Astrocyte of the spinal cord (primary cell): Measurements from ENCODE around the gene IGSF3.

ENCODE experiments used
- DNase-seq: peaks from one replicate; pipeline ENCODE4 v3.0.0; 2011; ENCODE audit warnings: low read depth, low spot score
- H3K4me3 ChIP-seq: 2 replicates; pipeline ENCODE4 v1.5.1; 2011; ENCODE audit warnings: low read depth, mild to moderate bottlenecking, low read length, moderate library complexity
- CTCF ChIP-seq: IDR thresholded peaks from 2 replicates; pipeline ENCODE4 v1.5.1; 2012; ENCODE audit warnings: low read depth, mild to moderate bottlenecking, low read length, inconsistent platforms
- in situ Hi-C: cut with HindIII; loops from 2 replicates; pipeline ENCODE4 v1.10.0; 2017; ENCODE audit warnings: low sequenced_read_pairs

The IGSF3 gene

GRCh38 chr1:116537898-116538297, 129.6 kb downstream of the IGSF3 start:
- no peak for TF ChIP-seq CTCF
- no peak overlapping the region for H3K4me3 ChIP-seq
- in situ Hi-C loops, result no loop called here
- no peak for DNase-seq

- no peak for DNase-seq
- in situ Hi-C loops, result no loop called here
- no peak overlapping the region for H3K4me3 ChIP-seq
These were observed 130.3 kb downstream of the IGSF3 start for GRCh38 chr1:116537040-116537831.

GRCh38 chr1:116534014-116534739, 133.4 kb downstream of the IGSF3 start:
- DNase-seq, result no peak
- H3K4me3 ChIP-seq, result no peak overlapping the region
- in situ Hi-C loops, result no loop called here
- no peak for TF ChIP-seq CTCF

More at GRCh38 chr1:116537040-116537831, 130.3 kb downstream of the IGSF3 start:
- no peak for TF ChIP-seq CTCF

GRCh38 chr1:116533429-116533820, 134.1 kb downstream of the IGSF3 start:
- no peak overlapping the region for H3K4me3 ChIP-seq
- in situ Hi-C loops, result no loop called here
- no peak for DNase-seq
- TF ChIP-seq CTCF, result no peak

- DNase-seq, result no peak
- H3K4me3 ChIP-seq, result no peak overlapping the region
- TF ChIP-seq CTCF, result no peak
- in situ Hi-C loops, result no loop called here
These were observed 134.7 kb downstream of the IGSF3 start for GRCh38 chr1:116532671-116533428.

GRCh38 chr1:116531917-116532316, 135.6 kb downstream of the IGSF3 start:
- no peak for DNase-seq
- in situ Hi-C loops, result no loop called here
- no peak overlapping the region for H3K4me3 ChIP-seq
- no peak for TF ChIP-seq CTCF
